VCaP (cell line): Measurements from ENCODE around the gene UBXN1.

Source experiments
- H3K27ac ChIP-seq: fragments of 450-650 bp; 2 replicates; pipeline ENCODE4 v1.5.1; 2017
- TF ChIP-seq, protein P1 (sequence below): fragments of 450-650 bp; conservative IDR thresholded peaks from 2 replicates; pipeline ENCODE4 v1.5.1; 2017; ENCODE audit warnings: mild to moderate bottlenecking, moderate library complexity

The UBXN1 gene

DNA sequence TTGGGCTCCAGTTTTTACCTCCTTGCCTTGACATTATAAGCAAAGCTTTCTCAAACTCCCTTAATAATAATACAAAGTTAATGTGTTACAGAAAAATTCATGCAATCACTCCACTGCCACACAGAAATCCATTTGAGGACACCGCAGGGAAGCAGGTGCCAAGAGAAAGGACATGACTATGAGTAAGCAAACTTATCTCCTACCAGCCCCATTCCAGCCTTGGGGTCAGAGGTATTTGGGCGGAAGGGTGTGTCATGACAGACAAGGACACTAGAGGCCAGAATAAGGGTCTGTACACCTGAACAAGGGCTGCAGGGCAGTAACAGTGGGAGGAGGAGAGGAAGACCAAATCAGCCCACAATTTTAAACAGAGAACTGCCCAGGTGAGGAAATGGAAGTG, 34.5 kb upstream of the UBXN1 start:
- H3K27ac ChIP-seq = 0 out of 2 replicates have a peak overlapping the region, but pooled peaks have one; percentile 5
- TF ChIP-seq, protein P1, sequence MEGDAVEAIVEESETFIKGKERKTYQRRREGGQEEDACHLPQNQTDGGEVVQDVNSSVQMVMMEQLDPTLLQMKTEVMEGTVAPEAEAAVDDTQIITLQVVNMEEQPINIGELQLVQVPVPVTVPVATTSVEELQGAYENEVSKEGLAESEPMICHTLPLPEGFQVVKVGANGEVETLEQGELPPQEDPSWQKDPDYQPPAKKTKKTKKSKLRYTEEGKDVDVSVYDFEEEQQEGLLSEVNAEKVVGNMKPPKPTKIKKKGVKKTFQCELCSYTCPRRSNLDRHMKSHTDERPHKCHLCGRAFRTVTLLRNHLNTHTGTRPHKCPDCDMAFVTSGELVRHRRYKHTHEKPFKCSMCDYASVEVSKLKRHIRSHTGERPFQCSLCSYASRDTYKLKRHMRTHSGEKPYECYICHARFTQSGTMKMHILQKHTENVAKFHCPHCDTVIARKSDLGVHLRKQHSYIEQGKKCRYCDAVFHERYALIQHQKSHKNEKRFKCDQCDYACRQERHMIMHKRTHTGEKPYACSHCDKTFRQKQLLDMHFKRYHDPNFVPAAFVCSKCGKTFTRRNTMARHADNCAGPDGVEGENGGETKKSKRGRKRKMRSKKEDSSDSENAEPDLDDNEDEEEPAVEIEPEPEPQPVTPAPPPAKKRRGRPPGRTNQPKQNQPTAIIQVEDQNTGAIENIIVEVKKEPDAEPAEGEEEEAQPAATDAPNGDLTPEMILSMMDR = no peak

DNA sequence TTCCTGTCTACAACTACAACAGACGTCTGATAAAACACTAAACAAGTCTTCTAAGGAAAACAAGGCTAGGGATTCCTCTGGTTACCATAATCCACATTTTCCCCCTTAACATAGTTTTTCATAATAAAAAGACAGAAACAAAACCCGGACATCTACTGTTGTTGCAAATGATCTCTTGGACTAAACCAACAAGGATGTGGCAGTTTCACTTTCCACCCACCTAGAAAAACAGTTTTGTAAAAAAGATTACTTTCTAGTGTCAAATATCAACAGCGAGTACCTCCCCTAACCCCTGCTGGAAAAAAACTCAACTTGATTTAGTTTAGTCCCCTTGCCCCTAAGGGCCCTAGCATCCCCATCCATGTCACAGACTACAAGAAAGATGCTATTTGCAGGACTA, 34.0 kb upstream of the UBXN1 start:
- TF ChIP-seq, protein P1 = no peak
- 0 out of 2 replicates have a peak overlapping the region, but pooled peaks have one; percentile 5 for H3K27ac ChIP-seq

DNA sequence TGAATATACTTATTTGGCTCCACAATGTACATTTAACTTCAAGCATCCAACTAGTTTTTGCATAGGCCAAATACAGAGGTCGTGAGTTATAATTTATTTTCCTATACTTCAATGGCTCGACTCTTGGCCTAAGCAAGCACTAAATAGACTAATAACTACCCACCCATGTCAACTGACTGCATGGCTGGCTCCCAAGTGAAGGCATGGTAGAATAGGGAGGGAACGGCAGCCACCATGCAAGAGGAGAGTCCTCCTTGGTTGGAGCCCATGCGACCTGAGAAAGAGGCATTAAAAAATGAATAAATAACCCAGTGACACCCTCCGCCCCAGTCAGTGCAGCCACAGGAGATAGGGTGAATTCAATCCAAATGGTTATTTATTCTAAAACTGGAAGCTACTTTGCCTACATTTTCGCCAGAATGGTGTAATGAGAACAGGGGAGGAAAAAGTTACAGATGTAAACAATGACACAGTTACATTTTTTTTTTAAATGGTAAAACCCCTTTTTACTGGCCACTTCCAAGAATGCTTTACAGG, 33.5 kb upstream of the UBXN1 start:
- TF ChIP-seq, protein P1 = no peak
- 0 out of 2 replicates have a peak overlapping the region, but pooled peaks have one; percentile 5 for H3K27ac ChIP-seq

DNA sequence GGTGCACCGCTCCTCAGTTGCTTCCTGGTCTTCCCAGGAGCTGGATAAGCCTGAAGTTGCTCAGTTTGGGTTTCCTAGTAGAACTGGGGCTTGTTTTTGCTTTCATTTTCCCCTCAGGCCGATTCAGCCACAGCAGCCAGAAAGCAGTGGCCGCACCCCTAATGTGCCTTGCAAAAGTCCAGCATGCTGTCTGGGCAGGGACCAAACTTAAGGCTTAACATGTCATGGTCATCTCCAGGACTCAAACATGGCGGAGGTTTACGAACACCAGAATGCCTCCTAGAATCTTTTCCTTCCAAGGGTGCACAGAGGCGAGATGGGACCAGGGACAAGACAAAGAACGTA, 31.1 kb upstream of the UBXN1 start:
- TF ChIP-seq, protein P1 = no peak
- peak overlapping the region; percentile 93 for H3K27ac ChIP-seq

DNA sequence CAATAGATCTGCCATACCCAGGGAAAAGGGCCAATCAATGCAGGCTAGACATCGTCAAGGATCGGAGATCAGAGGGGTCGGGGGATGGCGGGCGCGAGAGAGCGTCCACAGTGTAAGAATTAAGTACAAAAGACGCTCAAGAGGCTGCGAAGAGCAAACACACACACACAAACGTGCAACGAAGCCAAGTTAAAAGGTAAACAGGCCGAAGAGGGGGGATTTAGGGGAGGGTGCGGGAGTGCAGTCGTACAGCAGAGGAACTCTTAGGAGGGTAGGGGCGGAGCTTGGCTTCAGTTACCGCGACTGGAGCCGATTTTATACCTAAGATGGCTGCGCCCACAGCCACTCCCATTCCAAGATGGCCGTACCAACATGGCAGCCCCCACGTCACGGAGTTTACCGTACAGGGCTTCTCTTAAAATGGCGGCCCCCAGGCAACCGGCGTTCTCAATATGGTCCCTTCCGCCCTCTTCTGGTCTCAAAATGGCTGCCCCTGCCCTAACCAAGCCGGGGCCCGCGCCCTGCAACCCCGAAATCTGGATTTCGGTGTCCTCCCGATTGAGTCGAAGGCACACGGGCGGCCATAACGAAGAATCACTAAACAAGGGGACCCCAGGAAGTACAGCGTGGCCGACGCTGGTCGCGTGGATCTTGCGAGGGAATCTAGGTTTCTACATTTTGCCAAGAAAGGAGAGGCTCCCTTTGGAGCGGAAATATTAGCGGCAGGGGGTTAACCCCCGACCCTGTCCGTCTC, 30.6 kb upstream of the UBXN1 start:
- TF ChIP-seq, protein P1 = no peak
- peak overlapping the region; percentile 93 for H3K27ac ChIP-seq

DNA sequence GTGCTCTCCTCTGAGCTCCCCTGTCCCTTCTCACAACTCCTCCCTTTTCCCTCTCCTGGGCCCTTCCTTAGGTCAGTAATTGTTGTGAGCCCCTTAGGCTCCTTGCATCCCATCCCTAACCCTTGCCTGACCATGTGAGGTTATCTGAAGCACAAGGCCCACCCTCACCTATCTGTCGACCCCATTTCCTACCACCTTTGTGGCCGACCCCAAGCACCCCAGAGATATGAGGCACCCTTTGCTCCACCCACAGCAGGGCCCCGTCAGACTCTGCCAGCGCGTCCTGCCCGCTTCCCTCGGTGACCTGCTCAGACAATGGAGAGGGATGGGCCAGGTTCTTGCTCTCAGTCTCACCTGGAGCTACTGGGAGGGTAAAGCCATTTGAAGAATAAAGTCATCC, 29.9 kb upstream of the UBXN1 start:
- TF ChIP-seq, protein P1 = no peak
- peak overlapping the region; percentile 93 for H3K27ac ChIP-seq

DNA sequence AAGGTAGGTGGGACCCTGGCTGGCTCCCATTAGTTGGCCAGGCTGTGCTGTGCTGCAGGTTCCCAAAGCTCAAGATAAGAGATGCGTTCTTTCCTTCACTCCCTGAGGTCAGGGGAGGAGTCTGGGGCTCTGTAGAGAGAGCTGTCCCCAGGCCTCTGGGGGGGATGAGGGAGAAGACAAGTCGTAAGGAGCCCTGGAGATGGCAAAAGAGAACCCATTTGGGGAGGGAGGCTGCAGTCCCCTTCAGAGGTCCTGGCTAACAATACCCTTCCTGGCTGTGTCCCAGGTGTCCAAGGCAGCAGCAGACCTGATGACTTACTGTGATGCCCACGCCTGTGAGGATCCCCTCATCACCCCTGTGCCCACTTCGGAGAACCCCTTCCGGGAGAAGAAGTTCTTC, 29.5 kb upstream of the UBXN1 start:
- TF ChIP-seq, protein P1 = no peak
- H3K27ac ChIP-seq = peak overlapping the region; percentile 93
